H1 (cell line): ENCODE results near the gene UBE3B. TPM values are rescaled to one million over a fixed set of nuclear protein-coding genes. Genes with fewer than 3 reads are reported as not detected.
A peak's percentile ranks its signal among the peaks of the same experiment; 100 is the strongest.

Source experiments
- CHD2 ChIP-seq: IDR thresholded peaks from 2 replicates; pipeline ENCODE4 v1.6.1; 2012; ENCODE audit warnings: low read length, improper control_type of control experiment
- E2F6 ChIP-seq: IDR thresholded peaks from 2 replicates; pipeline ENCODE4 v1.6.1; 2012; ENCODE audit warnings: inconsistent platforms
- HDAC2 ChIP-seq, 2 experiments: fragments of 300-600 bp in 1 of 2; sonication (generic) in 1 of 2; IDR thresholded peaks; 2 replicates each; pipeline ENCODE4 v1.6.1; 2011 to 2012; ENCODE audit warnings: low read depth in 2 of 2, low read length in 2 of 2, mild to moderate bottlenecking in 2 of 2, moderate library complexity in 2 of 2, borderline replicate concordance in 1 of 2, inconsistent platforms in 1 of 2
- JUN ChIP-seq: IDR thresholded peaks from 2 replicates; pipeline ENCODE4 v1.6.1; 2011; ENCODE audit warnings: low read depth, mild to moderate bottlenecking, improper control_type of control experiment, low read length
- RXRA ChIP-seq: IDR thresholded peaks from 2 replicates; pipeline ENCODE4 v1.6.1; 2011; ENCODE audit warnings: low read depth, mild to moderate bottlenecking, low read length, moderate library complexity; ENCODE audit not compliant: insufficient read depth
- SP1 ChIP-seq: IDR thresholded peaks from 2 replicates; pipeline ENCODE4 v1.6.1; 2011; ENCODE audit warnings: low read depth, low read length
- SP4 ChIP-seq: IDR thresholded peaks from 2 replicates; pipeline ENCODE4 v1.6.1; 2012; ENCODE audit warnings: low read length, inconsistent platforms
- TAF1 ChIP-seq: IDR thresholded peaks from 2 replicates; pipeline ENCODE4 v1.6.1; 2011; ENCODE audit warnings: mild to moderate bottlenecking, low read depth, low read length
- TEAD4 ChIP-seq: IDR thresholded peaks from 2 replicates; pipeline ENCODE4 v1.6.1; 2012; ENCODE audit warnings: low read depth, low read length, inconsistent platforms, mixed read lengths
- polyA plus RNA-seq, 7 experiments: library from polyadenylated mRNA; depleted of rRNA in 3 of 7; stranded (reverse) in 5 of 7; unstranded in 2 of 7; fragments of >200 nt in 5 of 7; fragments of 200-250 nt in 2 of 7; gene quantifications; 1 replicate in 5 of 7; 2 replicates in 1 of 7; 4 replicates in 1 of 7; pipeline versions ENCODE4 v1.2.1 to v1.2.3, GENCODE V29; 2011 to 2013; ENCODE audit warnings: missing spikeins in 2 of 7, mixed read lengths in 2 of 7
- total RNA-seq: library from RNA; stranded (reverse); fragmentation: NEBNext Ultra II Directional; extraction: Animal tissue kit (Norgen Biotek cat#: 25700); gene quantifications from 2 replicates; pipeline ENCODE4 v1.2.1, GENCODE V29; 2021
- TF ChIP-seq, protein P1 (sequence below): fragments of 300-600 bp; sonication (generic); IDR thresholded peaks from 2 replicates; pipeline ENCODE4 v1.7.1; 2012; ENCODE audit warnings: low read length, moderate library complexity, mild to moderate bottlenecking, inconsistent platforms; ENCODE audit not compliant: insufficient replicate concordance

Gene UBE3B
- total and polyA plus RNA-seq, 2 of the 8 experiments (the other 6 are each of a cell fraction or from before 2014, with no cell fraction given), result 14.0 to 21.1 TPM

GRCh38 chr12:109458771-109459208 lies 18.6 kb upstream of the UBE3B start (continued):
- peak; percentile 21 to 82; a peak in 1 of 4 replicates for TF ChIP-seq HDAC2 (IDR thresholded peaks at IDR 0.05; ENCODE audit: borderline replicate concordance in 1 of 2, low read depth in 2 of 2, low read length in 2 of 2)
- no peak for TF ChIP-seq RXRA
- peak; percentile 47; the same call in 1 of the 2 replicates for TF ChIP-seq SP1
- no peak for TF ChIP-seq TEAD4
- TF ChIP-seq SP4, result 0 out of 2 replicates have a peak, but pooled peaks have one; percentile 11
- TF ChIP-seq TAF1, result peak; percentile 74
- TF ChIP-seq, protein P1, sequence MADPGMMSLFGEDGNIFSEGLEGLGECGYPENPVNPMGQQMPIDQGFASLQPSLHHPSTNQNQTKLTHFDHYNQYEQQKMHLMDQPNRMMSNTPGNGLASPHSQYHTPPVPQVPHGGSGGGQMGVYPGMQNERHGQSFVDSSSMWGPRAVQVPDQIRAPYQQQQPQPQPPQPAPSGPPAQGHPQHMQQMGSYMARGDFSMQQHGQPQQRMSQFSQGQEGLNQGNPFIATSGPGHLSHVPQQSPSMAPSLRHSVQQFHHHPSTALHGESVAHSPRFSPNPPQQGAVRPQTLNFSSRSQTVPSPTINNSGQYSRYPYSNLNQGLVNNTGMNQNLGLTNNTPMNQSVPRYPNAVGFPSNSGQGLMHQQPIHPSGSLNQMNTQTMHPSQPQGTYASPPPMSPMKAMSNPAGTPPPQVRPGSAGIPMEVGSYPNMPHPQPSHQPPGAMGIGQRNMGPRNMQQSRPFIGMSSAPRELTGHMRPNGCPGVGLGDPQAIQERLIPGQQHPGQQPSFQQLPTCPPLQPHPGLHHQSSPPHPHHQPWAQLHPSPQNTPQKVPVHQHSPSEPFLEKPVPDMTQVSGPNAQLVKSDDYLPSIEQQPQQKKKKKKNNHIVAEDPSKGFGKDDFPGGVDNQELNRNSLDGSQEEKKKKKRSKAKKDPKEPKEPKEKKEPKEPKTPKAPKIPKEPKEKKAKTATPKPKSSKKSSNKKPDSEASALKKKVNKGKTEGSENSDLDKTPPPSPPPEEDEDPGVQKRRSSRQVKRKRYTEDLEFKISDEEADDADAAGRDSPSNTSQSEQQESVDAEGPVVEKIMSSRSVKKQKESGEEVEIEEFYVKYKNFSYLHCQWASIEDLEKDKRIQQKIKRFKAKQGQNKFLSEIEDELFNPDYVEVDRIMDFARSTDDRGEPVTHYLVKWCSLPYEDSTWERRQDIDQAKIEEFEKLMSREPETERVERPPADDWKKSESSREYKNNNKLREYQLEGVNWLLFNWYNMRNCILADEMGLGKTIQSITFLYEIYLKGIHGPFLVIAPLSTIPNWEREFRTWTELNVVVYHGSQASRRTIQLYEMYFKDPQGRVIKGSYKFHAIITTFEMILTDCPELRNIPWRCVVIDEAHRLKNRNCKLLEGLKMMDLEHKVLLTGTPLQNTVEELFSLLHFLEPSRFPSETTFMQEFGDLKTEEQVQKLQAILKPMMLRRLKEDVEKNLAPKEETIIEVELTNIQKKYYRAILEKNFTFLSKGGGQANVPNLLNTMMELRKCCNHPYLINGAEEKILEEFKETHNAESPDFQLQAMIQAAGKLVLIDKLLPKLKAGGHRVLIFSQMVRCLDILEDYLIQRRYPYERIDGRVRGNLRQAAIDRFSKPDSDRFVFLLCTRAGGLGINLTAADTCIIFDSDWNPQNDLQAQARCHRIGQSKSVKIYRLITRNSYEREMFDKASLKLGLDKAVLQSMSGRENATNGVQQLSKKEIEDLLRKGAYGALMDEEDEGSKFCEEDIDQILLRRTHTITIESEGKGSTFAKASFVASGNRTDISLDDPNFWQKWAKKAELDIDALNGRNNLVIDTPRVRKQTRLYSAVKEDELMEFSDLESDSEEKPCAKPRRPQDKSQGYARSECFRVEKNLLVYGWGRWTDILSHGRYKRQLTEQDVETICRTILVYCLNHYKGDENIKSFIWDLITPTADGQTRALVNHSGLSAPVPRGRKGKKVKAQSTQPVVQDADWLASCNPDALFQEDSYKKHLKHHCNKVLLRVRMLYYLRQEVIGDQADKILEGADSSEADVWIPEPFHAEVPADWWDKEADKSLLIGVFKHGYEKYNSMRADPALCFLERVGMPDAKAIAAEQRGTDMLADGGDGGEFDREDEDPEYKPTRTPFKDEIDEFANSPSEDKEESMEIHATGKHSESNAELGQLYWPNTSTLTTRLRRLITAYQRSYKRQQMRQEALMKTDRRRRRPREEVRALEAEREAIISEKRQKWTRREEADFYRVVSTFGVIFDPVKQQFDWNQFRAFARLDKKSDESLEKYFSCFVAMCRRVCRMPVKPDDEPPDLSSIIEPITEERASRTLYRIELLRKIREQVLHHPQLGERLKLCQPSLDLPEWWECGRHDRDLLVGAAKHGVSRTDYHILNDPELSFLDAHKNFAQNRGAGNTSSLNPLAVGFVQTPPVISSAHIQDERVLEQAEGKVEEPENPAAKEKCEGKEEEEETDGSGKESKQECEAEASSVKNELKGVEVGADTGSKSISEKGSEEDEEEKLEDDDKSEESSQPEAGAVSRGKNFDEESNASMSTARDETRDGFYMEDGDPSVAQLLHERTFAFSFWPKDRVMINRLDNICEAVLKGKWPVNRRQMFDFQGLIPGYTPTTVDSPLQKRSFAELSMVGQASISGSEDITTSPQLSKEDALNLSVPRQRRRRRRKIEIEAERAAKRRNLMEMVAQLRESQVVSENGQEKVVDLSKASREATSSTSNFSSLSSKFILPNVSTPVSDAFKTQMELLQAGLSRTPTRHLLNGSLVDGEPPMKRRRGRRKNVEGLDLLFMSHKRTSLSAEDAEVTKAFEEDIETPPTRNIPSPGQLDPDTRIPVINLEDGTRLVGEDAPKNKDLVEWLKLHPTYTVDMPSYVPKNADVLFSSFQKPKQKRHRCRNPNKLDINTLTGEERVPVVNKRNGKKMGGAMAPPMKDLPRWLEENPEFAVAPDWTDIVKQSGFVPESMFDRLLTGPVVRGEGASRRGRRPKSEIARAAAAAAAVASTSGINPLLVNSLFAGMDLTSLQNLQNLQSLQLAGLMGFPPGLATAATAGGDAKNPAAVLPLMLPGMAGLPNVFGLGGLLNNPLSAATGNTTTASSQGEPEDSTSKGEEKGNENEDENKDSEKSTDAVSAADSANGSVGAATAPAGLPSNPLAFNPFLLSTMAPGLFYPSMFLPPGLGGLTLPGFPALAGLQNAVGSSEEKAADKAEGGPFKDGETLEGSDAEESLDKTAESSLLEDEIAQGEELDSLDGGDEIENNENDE, result peak; percentile 53
- TF ChIP-seq JUN, result no peak
- no peak for TF ChIP-seq CHD2
- TF ChIP-seq E2F6, result no peak
